A549 treated with Hydrocortisone at 1 μM for 4 hours (cell line): ENCODE measurements around the gene TTC23L. TPM values are rescaled to one million over a fixed set of nuclear protein-coding genes. Genes with fewer than 3 reads are reported as not detected.

Experiments
- total RNA-seq: library from RNA; stranded (reverse); fragments of 200-300 nt; extraction: Qiagen RNA extraction; gene quantifications from 5 replicates; pipeline ENCODE4 v1.2.3, GENCODE V29; 2022

The TTC23L gene
- total RNA-seq, result 0.03 to 0.21 TPM (median 0.12 TPM) in 5 replicates

DNA sequence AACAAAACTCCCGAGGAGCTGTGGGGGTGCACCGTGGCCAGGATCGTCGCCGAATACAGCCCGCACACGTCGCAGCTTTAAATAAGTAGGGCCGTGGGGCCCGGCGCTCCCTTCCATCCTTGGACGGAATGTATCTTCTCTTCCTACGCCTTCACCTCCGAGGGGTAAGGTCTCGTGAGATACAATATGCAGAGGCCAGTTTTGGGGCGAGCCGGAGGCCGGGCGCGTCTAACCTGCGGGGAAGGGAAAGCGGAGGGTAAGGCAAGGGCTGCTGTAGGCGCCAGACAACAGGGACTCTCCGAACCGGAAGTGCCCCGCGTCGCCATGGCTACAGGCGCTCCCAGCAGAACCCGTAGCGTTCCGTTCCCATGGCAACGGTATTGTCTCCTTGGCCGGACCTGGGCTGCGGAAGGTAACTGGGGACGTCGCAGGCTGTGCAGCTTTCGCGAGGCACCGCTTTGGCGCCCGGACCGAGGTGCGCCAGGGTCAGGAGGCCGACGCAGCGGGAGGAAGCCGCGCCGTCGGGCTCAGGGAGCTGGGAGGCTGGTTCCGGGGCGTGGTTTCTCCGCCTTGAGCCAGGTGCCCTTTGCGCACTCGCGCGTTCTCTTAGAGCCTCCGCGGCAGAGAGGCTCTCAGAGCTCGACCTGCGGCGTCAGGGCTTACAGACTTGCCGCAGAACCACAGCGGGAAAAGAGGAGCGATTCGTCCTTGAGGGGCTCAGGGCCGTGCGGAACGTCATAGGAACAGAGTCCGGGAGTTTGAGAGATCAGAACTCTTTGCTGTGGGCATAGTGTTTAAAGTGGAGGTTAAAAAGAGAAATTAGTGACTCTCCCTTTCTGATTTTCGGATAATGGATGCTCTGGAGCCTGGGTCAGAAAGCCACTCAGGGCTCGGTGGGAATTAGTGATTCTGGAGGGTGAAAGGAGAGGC is at the start of gene TTC23L:
Gene TTC23L, plus strand, starts transcription at position 380 of the 930 bp plus-strand sequence. CDS start 1,508 bp downstream, outside the sequence.

DNA sequence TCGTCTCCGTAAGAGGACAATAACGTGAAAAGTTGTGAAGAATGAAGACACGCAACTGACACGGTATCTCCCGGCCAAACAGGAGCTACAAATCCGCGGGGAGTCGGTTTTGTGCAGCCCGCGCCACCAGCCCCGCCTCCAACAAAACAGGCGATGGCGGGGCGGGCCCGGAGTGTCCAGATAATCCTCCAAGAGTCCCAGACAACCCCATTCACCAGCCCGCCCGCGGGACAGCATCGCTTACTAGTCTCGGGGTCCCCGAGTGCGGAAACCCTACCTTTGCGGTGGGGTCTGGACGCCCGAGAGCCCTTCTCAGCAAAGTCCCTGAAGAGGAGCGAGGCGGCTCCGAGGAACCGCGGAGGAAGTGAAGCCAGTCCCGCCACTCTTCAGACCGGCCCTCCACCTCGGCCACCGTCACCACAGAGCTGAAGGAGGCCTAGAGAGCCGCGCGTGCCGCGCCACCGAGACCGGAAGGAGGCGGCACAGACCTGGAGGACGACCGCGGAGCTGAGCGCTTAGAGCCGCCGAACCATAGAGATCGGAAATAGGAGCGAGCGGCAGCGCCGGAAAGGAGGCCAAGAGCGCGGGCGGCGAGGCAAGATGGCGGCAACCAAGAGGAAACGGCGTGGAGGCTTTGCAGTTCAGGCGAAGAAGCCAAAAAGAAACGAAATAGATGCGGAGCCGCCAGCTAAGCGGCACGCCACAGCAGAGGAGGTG is 76.3 kb downstream of the TTC23L start, which contains the start of the genes BRIX1 and RAD1:
Gene BRIX1, plus strand, starts transcription at position 573 of the 717 bp plus-strand sequence. Its CDS starts 28 bp downstream, at position 601.
Gene RAD1, minus strand, starts transcription at position 366 of the 717 bp plus-strand sequence. CDS start 612 bp downstream, outside the sequence.

GRCh38 chr5:34929134-34929719 is 90.3 kb downstream of the TTC23L start, which contains the start of gene DNAJC21:
Gene DNAJC21 (plus strand): TSS chr5:34929559. CDS start chr5:34929820, 261 bp downstream.

Other genes with a start within 250 kb of the TTC23L start
- gene RAI14, start 182.8 kb upstream of the TTC23L start, total RNA-seq, result 47.6 to 79.4 TPM (median 59.8 TPM) in 5 replicates
- gene RAD1, start 76.3 kb downstream of the TTC23L start, total RNA-seq, result 30.3 to 40.7 TPM (median 31.8 TPM) in 5 replicates
- gene BRIX1, start 76.5 kb downstream of the TTC23L start, total RNA-seq, result 47.8 to 54.9 TPM (median 53.9 TPM) in 5 replicates
- 21.5 to 31.8 TPM (median 24.2 TPM) in 5 replicates for gene DNAJC21, start 90.4 kb downstream of the TTC23L start, total RNA-seq
- not detected in 5 replicates for gene AGXT2, start 208.8 kb downstream of the TTC23L start, total RNA-seq